GM18519 (cell line): Measurements from ENCODE around the gene CAMKMT.

Experiments used
- ATAC-seq: cut with Tn5 transposase; IDR thresholded peaks from one replicate; pipeline ENCODE4 v1.9.1; 2021; ENCODE audit warnings: mild to moderate bottlenecking, moderate library complexity; ENCODE audit not compliant: unreplicated experiment, low FRiP score

The CAMKMT gene

GRCh38 chr2:44785433-44785832 lies 423.7 kb downstream of the CAMKMT start:
- no peak for ATAC-seq

- ATAC-seq = no peak
Measured at GRCh38 chr2:44786045-44786816, 424.5 kb downstream of the CAMKMT start.

- no peak for ATAC-seq
Measured at GRCh38 chr2:44786817-44787214, 425.1 kb downstream of the CAMKMT start.

GRCh38 chr2:44787663-44788062 lies 425.9 kb downstream of the CAMKMT start:
- ATAC-seq = no peak

- ATAC-seq = no peak
Measured at GRCh38 chr2:44789446-44789845, 427.7 kb downstream of the CAMKMT start.

GRCh38 chr2:44789971-44790721 lies 428.4 kb downstream of the CAMKMT start:
- ATAC-seq = no peak

GRCh38 chr2:44793322-44793870 lies 431.6 kb downstream of the CAMKMT start:
- no peak for ATAC-seq

GRCh38 chr2:44796771-44797170 lies 435.0 kb downstream of the CAMKMT start:
- ATAC-seq = no peak

- ATAC-seq = no peak
Measured at GRCh38 chr2:44798139-44798659, 436.5 kb downstream of the CAMKMT start.

GRCh38 chr2:44799105-44799504 lies 437.4 kb downstream of the CAMKMT start:
- no peak for ATAC-seq

GRCh38 chr2:44799754-44800153 lies 438.0 kb downstream of the CAMKMT start:
- no peak for ATAC-seq

- no peak for ATAC-seq
Measured at GRCh38 chr2:44801289-44801840, 439.6 kb downstream of the CAMKMT start.

GRCh38 chr2:44801841-44802776 lies 440.4 kb downstream of the CAMKMT start:
- ATAC-seq = no peak

- ATAC-seq = no peak
Measured at GRCh38 chr2:44802777-44803424, 441.2 kb downstream of the CAMKMT start.

- ATAC-seq = no peak
Measured at GRCh38 chr2:44804406-44805265, 442.9 kb downstream of the CAMKMT start.

- no peak for ATAC-seq
Measured at GRCh38 chr2:44805401-44806235, 443.9 kb downstream of the CAMKMT start.

- no peak for ATAC-seq
Measured at GRCh38 chr2:44807201-44808025, 445.7 kb downstream of the CAMKMT start.
